Suppressor macrophage treated with lipopolysaccharide for 4 hours (primary cell): ENCODE data around the gene ESPNL.

Experiments
- DNase-seq: peaks from one replicate; pipeline ENCODE4 v3.0.0-alpha.2; 2020

The ESPNL gene

GRCh38 chr2:238080518-238080917, 19.6 kb upstream of the ESPNL start:
- no peak for DNase-seq

DNA sequence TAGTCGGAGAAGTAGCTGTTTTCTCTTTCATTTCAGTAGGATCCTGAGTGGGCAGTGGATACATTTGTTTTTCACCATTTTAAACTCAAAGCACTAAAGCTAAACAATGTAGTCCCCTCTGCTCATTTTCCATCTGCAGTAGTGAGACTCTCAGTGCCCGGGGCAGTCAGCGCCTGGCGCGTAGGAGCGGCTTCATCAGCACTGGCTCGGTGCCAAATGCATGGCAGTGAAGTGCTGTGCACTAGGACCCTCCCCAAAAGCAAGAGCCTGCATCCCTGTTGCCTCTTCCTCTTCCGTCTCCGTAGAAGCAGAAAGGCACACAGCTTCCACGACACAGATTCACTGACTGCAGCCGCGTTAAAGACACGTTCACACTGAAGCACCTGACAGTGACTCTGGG, 19.0 kb upstream of the ESPNL start:
- no peak for DNase-seq

- no peak for DNase-seq
Observed at GRCh38 chr2:238081561-238081960, 18.6 kb upstream of the ESPNL start.

DNA sequence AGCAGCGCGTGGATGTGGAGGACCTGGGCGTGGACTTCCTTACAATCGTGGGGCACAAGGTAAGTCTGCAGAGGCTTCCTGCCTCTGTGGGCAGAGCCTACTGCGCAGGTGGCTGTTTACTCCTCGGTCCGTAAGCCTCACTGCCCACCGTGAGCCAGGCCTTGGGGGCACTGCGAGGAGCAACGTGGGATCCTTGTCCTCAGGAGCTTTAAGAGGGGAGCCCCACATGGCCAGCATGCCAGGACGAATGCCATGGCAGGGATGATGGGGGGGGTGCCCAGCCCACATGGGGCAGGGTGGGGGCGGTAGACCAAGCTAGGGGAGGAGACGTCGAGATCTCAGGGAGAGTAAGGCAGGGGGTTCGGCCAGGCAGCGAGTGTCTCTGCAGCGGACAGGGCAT, 18.0 kb upstream of the ESPNL start:
- DNase-seq: no peak

- no peak for DNase-seq
Observed at GRCh38 chr2:238082827-238083226, 17.3 kb upstream of the ESPNL start.

- no peak for DNase-seq
Observed at GRCh38 chr2:238083919-238084318, 16.2 kb upstream of the ESPNL start.

GRCh38 chr2:238084761-238085160, 15.4 kb upstream of the ESPNL start:
- DNase-seq: no peak

- DNase-seq: no peak
Observed at GRCh38 chr2:238085899-238086298, 14.2 kb upstream of the ESPNL start.

DNA sequence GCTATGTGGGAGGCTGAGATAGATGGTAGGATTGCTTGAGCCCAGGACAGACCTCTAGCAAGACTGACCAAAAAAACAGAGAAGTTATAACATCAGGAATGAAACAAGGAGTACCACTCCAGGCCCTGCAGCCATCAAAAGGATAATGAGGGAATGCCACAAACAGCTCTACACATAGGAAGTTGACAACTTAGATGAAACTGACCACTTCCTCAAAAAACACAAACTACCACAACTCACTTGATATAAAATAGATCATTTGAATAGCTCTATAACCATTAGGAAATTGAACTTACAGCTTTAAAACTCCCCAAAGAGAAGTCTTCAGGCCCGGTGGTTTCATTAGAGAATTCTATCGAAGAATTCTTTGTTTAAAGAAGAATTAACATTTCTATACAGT, 12.9 kb upstream of the ESPNL start:
- DNase-seq: peak; percentile 45

DNA sequence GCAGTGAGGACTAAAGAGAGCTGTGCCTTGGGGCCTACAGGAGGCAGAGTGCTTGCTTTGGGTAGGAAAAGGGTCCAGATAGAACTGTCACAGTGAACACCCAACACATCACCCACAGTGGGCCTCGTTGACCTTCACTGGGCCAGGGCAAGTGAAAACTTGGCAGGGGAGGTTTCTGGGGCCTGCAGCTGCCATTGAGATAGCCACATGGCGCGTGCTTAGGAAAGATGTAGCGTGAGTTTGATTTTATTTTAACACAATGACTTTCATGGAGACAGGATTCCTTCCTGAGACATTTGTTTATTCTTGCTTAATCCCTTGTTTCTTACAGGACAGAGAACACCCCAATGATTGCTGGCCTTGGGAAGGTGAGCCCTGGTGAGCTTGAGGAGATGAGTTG, 9.3 kb upstream of the ESPNL start:
- DNase-seq: no peak

- no peak for DNase-seq
Observed at GRCh38 chr2:238091436-238092060, 8.6 kb upstream of the ESPNL start.

- DNase-seq: no peak
Observed at GRCh38 chr2:238092486-238093035, 7.6 kb upstream of the ESPNL start.

GRCh38 chr2:238093181-238094140, 6.7 kb upstream of the ESPNL start:
- DNase-seq: no peak

- DNase-seq: no peak
Observed at GRCh38 chr2:238094438-238095022, 5.6 kb upstream of the ESPNL start.

DNA sequence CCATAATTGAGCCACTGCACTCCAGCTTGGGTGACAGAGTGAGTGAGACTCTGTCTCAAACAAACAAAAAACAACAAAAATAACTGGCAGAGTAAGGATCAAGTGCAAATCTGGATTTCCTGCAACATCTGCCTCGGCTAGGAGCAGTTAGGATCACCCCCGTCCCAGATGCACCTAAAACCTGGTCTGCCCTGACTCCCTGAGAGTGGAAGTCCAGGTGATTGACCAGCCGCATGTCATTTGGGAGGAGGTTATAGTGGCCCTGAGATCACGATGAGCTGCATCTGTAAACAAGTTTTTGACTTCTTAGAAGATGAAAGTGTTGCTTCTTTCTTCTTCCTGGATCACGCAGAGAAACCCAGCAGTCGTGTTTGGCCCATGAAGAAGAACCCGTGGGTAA, 5.0 kb upstream of the ESPNL start:
- DNase-seq: no peak

GRCh38 chr2:238096311-238097011, 3.7 kb upstream of the ESPNL start:
- DNase-seq: no peak

GRCh38 chr2:238097201-238097987, 2.7 kb upstream of the ESPNL start:
- no peak for DNase-seq

- peak; percentile 47 for DNase-seq
Observed at GRCh38 chr2:238097988-238098871, 1.9 kb upstream of the ESPNL start.

- peak; percentile 35 for DNase-seq
Observed at GRCh38 chr2:238098901-238099713, 1.0 kb upstream of the ESPNL start.

DNA sequence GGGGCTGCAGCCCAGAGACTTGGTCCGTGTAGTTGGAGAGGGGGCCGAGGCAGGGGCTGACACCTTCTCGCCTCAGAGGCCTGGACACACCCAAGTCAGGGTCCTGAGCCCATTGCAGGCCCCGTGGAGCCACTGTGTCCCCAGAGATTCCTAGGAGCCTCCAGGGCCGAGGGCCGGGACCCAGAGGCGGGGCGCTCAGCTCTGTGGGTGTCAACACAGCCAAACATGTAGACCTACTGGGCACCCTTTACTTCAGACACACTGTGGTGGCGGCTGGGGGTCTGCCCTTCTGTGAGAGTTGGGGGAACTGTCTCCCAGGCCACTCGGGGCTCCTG, 459 bp upstream of the ESPNL start:
- no peak for DNase-seq
